Bronchial epithelial cell (primary cell): ENCODE measurements around the gene COPRS. TPM values are rescaled to one million over a fixed set of nuclear protein-coding genes. Genes with fewer than 3 reads are reported as not detected.
"Not testable (repeated sequence)": the region's sequence is repeated elsewhere in the genome, so short reads cannot be mapped to it uniquely, and the experiment has no call there.

Source experiments
- DNase-seq: peaks from one replicate; pipeline ENCODE4 v3.0.0-alpha.2; 2010; ENCODE audit warnings: low read depth
- FAIRE-seq: peaks from 2 replicates; lab custom pipeline; 2011; peaks lifted over from hg19 to GRCh38; lab: Jason Lieb, UNC
- H3K27me3 ChIP-seq: 2 replicates; pipeline ENCODE4 v1.5.1; 2011; ENCODE audit warnings: low read length; ENCODE audit not compliant: control insufficient read depth, insufficient read depth
- H3K36me3 ChIP-seq: 2 replicates; pipeline ENCODE4 v1.5.1; 2011; ENCODE audit warnings: low read length; ENCODE audit not compliant: control insufficient read depth, insufficient read depth
- H3K4me3 ChIP-seq: 2 replicates; pipeline ENCODE4 v1.5.1; 2011; ENCODE audit warnings: mild to moderate bottlenecking, low read depth, low read length, control low read depth
- total RNA-seq: library from RNA; depleted of rRNA; stranded (reverse); fragments of >200 nt; gene quantifications from 2 replicates; pipeline ENCODE4 v1.2.1, GENCODE V29; 2014
- TF ChIP-seq, protein P1 (sequence below): IDR thresholded peaks from 2 replicates; pipeline ENCODE4 v1.5.1; 2011; ENCODE audit warnings: mild to moderate bottlenecking, moderate library complexity, low read length, control low read depth, inconsistent platforms; ENCODE audit not compliant: insufficient read depth, severe bottlenecking

COPRS gene
- total RNA-seq, 1 donor from 2014 or later: 78.7 TPM

DNA sequence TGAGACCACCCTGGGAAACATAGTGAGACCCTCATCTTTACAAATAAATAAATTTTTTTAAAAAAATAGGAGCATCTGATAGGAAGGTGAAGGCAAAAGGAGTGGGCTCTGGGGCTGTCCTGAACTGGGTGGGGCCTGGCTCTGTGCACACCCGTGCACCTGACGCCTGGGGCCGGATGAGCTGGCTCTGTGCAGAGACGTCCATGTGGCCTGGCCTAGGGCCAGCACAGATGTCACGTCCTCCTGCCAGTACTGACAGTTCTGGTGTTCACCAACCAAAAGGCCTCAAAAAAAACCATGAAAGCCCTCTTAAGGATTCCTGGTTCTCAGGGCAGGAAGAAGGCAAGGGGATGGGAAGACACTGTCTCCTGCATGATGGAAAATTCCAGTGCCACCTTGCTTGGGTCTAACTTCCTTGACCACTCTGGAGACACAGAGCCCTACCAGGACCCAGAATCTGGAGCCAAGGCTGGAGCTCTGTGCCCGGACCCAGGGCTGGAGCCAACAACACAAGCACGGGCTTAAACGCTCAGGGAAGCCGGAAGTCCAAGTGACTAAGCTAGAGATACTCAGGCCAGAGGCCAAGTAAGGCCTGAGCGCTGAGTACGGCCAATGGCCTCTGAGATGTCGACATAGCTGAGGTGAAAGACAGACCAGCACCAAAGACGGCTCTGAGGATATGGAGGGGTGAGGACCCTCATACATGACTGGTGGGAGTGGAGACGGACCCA, 32.9 kb downstream of the COPRS start:
- DNase-seq (peak; percentile 51), FAIRE-seq (no peak)
- Histone ChIP-seq H3K27me3 (no peaks in the 10 kb centered on the region), H3K4me3 (no peak overlapping the region), H3K36me3 (no peaks in the 10 kb centered on the region)
- TF ChIP-seq, protein P1, sequence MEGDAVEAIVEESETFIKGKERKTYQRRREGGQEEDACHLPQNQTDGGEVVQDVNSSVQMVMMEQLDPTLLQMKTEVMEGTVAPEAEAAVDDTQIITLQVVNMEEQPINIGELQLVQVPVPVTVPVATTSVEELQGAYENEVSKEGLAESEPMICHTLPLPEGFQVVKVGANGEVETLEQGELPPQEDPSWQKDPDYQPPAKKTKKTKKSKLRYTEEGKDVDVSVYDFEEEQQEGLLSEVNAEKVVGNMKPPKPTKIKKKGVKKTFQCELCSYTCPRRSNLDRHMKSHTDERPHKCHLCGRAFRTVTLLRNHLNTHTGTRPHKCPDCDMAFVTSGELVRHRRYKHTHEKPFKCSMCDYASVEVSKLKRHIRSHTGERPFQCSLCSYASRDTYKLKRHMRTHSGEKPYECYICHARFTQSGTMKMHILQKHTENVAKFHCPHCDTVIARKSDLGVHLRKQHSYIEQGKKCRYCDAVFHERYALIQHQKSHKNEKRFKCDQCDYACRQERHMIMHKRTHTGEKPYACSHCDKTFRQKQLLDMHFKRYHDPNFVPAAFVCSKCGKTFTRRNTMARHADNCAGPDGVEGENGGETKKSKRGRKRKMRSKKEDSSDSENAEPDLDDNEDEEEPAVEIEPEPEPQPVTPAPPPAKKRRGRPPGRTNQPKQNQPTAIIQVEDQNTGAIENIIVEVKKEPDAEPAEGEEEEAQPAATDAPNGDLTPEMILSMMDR: no peak

DNA sequence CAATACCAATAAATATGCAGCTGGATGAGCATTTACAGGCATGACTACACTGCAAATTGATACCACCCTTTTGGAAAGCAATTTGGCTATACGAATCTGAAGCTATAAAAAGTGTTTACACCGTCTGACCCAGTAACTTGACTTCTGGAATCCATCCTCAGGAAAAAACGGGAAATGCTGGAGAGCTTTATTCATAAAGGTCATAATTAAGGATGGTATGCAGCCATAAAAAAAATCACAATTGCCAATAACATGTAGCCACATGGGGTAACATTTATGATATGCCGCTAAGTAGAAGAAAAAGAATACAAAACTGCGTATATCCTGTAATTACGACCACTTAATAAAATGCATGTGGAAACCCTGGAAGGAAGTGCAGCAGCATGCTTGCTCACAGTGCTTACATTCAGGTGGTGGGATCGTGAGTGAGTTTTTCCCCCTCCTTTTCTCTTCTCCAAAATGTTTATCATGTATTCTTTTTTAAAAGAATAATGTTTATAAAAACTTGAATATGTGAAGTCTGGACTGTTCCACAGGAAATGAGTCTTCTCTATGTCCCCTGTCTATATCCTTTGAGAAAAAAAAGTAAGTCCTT, 34.2 kb downstream of the COPRS start:
- FAIRE-seq: no peak

DNA sequence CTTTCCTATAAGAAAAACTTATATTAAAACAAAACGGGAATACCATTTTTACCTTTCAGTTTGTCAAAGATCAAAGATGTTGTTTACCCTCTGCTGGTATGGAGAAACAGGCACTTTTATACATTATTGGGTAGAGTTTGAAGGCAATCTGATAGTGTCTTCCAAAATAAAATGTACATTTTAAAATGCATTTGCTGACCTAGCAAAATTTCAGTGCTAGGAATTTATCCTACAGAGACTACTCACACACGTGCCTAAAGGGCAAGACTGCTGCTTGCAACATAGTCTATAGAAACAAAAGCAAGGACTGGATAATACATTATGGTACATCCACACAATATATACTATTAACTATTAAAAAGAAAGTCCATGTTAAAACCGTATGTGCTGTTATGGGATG, 36.0 kb downstream of the COPRS start:
- DNase-seq (no peak), FAIRE-seq (no peak)
- TF ChIP-seq, protein P1: no peak
- Histone ChIP-seq H3K36me3 (no peaks in the 10 kb centered on the region), H3K27me3 (no peaks in the 10 kb centered on the region), H3K4me3 (no peak overlapping the region)

More for the DNA sequence above, 34.2 kb downstream of the COPRS start:
- DNase-seq: no peak
- TF ChIP-seq, protein P1: no peak
- Histone ChIP-seq H3K4me3 (no peak overlapping the region), H3K36me3 (no peaks in the 10 kb centered on the region), H3K27me3 (no peaks in the 10 kb centered on the region)

GRCh38 chr17:31820691-31821435, 38.2 kb downstream of the COPRS start:
- Histone ChIP-seq H3K36me3 (no peaks in the 10 kb centered on the region), H3K4me3 (no peak overlapping the region), H3K27me3 (no peaks in the 10 kb centered on the region)
- FAIRE-seq: no peak
- peak; percentile 46 for DNase-seq
- TF ChIP-seq, protein P1: no peak

- Histone ChIP-seq H3K4me3 (no peak overlapping the region), H3K36me3 (no peaks in the 10 kb centered on the region), H3K27me3 (no peaks in the 10 kb centered on the region)
- peak; percentile 28 for FAIRE-seq
- DNase-seq: no peak
- TF ChIP-seq, protein P1: no peak
Observed at GRCh38 chr17:31819578-31819977, 39.5 kb downstream of the COPRS start.

DNA sequence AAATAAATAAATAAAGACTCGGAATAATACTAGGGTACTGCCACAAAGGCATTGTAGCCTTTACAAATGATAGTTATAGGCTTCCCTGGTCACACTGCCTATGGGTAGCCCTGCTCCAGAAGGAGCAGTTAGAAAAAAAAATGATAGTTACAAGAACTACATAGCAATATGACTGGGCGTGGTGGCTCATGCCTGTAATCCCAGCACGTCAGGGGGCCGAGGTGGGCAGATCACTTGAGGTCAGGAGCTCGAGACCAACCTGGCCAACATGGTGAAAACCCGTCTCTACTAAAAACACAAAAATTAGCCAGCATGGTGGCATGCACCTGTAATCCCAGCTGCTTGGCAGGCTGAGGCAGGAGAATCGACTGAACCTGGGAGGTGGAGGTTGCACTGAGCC, 40.2 kb downstream of the COPRS start:
- not testable (repeated sequence) for FAIRE-seq, H3K36me3 ChIP-seq, H3K27me3 ChIP-seq, DNase-seq, H3K4me3 ChIP-seq
